AG09309 (cell line): ENCODE results near the gene PEPD.

ENCODE experiments used
- DNase-seq: peaks from one replicate; pipeline ENCODE4 v3.0.0-alpha.2; 2010; ENCODE audit warnings: low read depth
- H3K4me3 ChIP-seq: 2 replicates; pipeline ENCODE4 v1.5.1; 2011; ENCODE audit warnings: mild to moderate bottlenecking, low read depth, low read length, moderate library complexity; ENCODE audit not compliant: control insufficient read depth
- TF ChIP-seq, protein P1 (sequence below): IDR thresholded peaks from 2 replicates; pipeline ENCODE4 v1.5.1; 2011; ENCODE audit warnings: mild to moderate bottlenecking, low read depth, low read length, inconsistent platforms; ENCODE audit not compliant: insufficient read depth, control insufficient read depth; ENCODE audit errors: missing control alignments

Gene PEPD

DNA sequence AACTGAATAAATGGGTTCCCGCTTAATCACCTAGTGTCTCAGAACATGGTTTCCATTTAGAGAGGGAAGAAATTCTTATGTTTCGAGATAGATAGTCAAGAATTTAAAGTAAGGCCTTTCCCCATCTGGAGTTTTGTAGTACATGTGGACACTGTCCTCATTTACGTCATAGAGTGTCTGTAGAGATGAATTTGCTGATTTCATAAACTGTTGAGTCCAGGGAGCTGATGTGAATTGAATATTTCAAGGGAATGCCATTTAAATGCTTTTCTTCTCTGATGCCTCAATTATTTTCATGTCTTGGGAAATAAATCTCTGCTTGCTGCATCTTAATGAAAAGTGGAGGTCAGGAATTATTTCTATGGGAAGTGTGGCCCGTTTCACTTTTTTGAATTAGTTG, 138.6 kb downstream of the PEPD start:
- H3K4me3 ChIP-seq = no peak overlapping the region
- TF ChIP-seq, protein P1, sequence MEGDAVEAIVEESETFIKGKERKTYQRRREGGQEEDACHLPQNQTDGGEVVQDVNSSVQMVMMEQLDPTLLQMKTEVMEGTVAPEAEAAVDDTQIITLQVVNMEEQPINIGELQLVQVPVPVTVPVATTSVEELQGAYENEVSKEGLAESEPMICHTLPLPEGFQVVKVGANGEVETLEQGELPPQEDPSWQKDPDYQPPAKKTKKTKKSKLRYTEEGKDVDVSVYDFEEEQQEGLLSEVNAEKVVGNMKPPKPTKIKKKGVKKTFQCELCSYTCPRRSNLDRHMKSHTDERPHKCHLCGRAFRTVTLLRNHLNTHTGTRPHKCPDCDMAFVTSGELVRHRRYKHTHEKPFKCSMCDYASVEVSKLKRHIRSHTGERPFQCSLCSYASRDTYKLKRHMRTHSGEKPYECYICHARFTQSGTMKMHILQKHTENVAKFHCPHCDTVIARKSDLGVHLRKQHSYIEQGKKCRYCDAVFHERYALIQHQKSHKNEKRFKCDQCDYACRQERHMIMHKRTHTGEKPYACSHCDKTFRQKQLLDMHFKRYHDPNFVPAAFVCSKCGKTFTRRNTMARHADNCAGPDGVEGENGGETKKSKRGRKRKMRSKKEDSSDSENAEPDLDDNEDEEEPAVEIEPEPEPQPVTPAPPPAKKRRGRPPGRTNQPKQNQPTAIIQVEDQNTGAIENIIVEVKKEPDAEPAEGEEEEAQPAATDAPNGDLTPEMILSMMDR = no peak
- no peak for DNase-seq

DNA sequence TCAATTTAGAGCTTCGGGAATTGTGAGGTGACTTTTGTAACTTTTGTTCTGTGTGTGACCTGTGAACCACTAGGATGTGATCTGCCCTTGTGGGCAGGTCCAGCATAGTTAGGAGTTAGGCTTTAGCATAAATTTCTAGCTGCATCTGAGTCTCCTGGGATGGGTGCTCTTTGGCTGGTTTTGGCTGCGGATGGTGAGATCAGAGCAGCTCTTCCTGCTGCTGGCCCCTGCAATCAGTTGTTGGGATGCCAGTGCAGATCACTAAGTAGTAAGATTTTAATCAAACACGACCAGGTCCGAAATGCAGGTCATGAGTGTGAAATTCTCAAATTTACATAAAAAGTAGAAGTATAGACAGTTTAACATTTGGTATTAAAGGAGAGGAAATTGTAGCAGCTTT, 139.6 kb downstream of the PEPD start:
- no peak for DNase-seq
- TF ChIP-seq, protein P1 = no peak

DNA sequence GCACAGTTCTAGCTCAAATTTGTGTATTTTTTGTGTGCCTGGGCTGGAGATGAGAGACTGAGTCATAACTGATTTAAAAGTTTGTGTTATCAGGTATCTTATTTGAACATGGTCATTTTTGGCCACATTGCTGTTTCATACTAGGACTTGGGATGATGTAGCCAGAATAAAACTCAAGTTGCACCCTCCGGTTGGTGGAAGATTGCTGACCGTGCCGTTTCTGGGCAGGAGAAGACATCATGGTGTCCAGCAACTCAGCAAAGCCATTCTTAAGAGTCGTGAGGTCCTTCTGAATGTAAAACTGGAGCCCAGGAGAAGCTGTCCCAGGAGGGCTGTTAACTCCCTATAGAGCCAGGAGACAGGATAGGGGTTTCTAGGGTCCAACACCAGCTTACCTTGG, 140.5 kb downstream of the PEPD start:
- H3K4me3 ChIP-seq = no peak overlapping the region

More for the DNA sequence above, 139.6 kb downstream of the PEPD start:
- H3K4me3 ChIP-seq = no peak overlapping the region

DNA sequence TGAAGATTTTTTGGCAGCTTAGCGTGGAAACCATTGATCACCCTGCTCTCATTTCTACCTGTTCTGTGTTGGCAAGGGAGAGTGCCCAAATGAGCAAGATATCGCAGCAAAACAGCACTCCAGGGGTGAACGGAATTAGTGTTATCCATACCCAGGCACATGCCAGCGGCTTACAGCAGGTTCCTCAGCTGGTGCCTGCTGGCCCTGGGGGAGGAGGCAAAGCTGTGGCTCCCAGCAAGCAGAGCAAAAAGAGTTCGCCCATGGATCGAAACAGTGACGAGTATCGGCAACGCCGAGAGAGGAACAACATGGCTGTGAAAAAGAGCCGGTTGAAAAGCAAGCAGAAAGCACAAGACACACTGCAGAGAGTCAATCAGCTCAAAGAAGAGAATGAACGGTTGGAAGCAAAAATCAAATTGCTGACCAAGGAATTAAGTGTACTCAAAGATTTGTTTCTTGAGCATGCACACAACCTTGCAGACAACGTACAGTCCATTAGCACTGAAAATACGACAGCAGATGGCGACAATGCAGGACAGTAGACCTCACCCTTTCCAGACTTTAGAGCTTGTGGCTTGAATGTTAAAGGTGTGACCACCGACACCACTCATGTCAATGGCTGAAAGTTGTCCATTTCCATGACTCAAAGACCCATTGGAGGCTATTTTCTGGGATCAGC, 142.3 kb downstream of the PEPD start:
- DNase-seq = no peak
- TF ChIP-seq, protein P1 = no peak
- H3K4me3 ChIP-seq = no peak overlapping the region

More for the DNA sequence above, 140.5 kb downstream of the PEPD start:
- TF ChIP-seq, protein P1 = no peak
- DNase-seq = no peak

DNA sequence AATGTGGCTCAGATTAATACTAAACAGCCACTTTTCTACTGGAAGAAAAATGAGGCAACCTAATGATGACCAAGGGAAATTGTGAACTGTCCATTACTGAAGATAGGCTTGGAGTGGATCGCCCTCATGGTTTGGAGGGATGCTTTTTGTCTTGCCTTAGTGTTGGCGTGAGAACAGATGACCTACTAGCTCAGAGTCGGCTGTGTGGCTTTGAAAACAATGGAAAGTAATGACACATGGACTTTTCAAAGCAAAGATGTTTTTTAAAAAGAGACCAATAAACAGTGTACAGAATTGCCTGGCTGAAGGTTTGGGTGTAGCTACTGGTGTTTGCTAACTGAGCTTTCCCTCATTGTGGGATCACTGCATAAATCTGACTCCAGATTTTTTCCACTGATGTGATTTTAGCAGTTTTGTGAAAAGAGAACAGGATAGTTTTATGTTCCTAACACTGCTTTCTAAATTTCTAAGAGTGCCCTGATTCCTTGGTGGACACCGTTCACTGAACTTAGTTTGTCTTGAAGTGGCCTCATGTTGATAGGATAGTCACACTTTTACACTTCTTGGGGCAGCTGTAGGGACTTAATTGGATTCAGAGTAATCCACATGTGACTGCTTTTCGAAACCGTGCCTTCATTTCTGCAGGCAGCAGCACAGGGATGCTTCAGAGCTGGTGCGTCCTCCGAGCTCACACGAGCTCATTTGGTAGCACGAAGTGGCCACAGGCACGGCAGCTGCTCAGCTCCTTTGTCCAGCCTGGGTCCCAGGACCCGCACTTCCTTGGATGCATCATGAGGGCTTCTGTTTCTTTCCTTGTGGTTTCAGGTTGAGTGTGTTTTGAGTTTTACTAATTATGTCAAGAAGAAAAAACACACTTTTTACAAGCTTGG, 143.8 kb downstream of the PEPD start:
- no peak overlapping the region for H3K4me3 ChIP-seq

DNA sequence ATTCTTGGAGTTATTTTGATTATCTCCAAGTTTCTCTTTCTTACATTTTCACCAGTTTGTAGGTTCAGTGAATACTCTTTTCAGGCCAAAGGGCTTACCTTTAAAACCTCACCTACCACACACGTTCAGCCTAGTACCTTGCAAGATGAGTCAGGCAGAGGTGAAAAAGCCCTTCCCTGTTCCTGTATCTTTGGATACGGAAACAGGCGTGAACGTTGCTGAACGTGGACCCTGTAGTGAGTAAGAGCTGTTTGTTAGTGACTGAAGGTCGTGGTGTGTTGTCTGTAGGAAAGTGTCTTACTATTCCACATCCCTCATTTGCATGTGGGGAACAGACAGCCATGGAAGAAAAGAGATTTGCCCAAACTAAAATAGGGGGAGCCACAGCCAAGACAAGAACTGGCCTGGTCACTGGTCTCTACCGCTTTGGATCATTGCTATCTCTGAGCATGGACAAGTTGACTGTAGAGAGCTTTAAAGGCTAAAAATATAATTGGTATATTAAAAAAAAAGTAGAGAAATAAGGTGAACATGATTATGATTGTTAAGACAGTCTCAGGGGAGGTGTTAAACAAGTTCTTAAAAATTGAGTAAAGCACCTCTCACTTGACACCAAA, 144.5 kb downstream of the PEPD start:
- no peak for DNase-seq
- TF ChIP-seq, protein P1 = no peak
- no peak overlapping the region for H3K4me3 ChIP-seq

More for the DNA sequence above, 143.8 kb downstream of the PEPD start:
- DNase-seq = no peak
- TF ChIP-seq, protein P1 = no peak
